ENCODE data around the gene ATXN1. TPM values are rescaled to one million over a fixed set of nuclear protein-coding genes. Genes with fewer than 3 reads are reported as not detected.
A peak's percentile ranks its signal among the peaks of the same experiment; 100 is the strongest.

Gene ATXN1
- total RNA-seq, 1 donor = 48.5 TPM

- Histone ChIP-seq H3K27me3 (ENCODE audit: insufficient read depth, low read length) (no peaks in the 10 kb centered on the region), H3K36me3 (ENCODE audit: insufficient read depth, low read length) (no peaks in the 10 kb centered on the region), H3K79me2 (ENCODE audit: insufficient read depth, low read length) (peaks cover 52% of the 10 kb centered on the region), H3K4me1 (ENCODE audit: insufficient read depth, low read length) (peaks cover 61% of the 10 kb centered on the region), H3K4me2 (ENCODE audit: insufficient read depth, low read length) (no peak overlapping the region), H3K27ac (ENCODE audit: low read depth, low read length) (peak overlapping the region; percentile 98), H2AFZ (ENCODE audit: low read length) (no peak overlapping the region), H3K4me3 (ENCODE audit: insufficient read depth, low read length) (no peak overlapping the region), H3K9me3 (ENCODE audit: low read depth, low read length) (no peaks in the 10 kb centered on the region), H4K20me1 (ENCODE audit: insufficient read depth, low read length) (no peaks in the 10 kb centered on the region)
- no peak for DNase-seq (ENCODE audit: insufficient read length, low spot score, missing footprints)
- peak; percentile 7 for TF ChIP-seq CTCF (IDR thresholded peaks at IDR 0.05; ENCODE audit: extremely low read depth, low read depth, low read length)
Observed at GRCh38 chr6:16739329-16739801, 21.9 kb downstream of the ATXN1 start.

- Histone ChIP-seq H3K4me2 (ENCODE audit: insufficient read depth, low read length) (peak overlapping the region; percentile 61), H3K36me3 (ENCODE audit: insufficient read depth, low read length) (peaks cover 4% of the 10 kb centered on the region), H3K4me1 (ENCODE audit: insufficient read depth, low read length) (peaks cover 61% of the 10 kb centered on the region), H3K27me3 (ENCODE audit: insufficient read depth, low read length) (no peaks in the 10 kb centered on the region), H2AFZ (ENCODE audit: low read length) (no peak overlapping the region), H3K27ac (ENCODE audit: low read depth, low read length) (peak overlapping the region; percentile 98), H3K9me3 (ENCODE audit: low read depth, low read length) (no peaks in the 10 kb centered on the region), H3K4me3 (ENCODE audit: insufficient read depth, low read length) (no peak overlapping the region), H3K79me2 (ENCODE audit: insufficient read depth, low read length) (peaks cover 49% of the 10 kb centered on the region), H4K20me1 (ENCODE audit: insufficient read depth, low read length) (no peaks in the 10 kb centered on the region)
- no peak for TF ChIP-seq CTCF (IDR thresholded peaks at IDR 0.05; ENCODE audit: extremely low read depth, low read depth, low read length)
- DNase-seq (ENCODE audit: insufficient read length, low spot score, missing footprints) = no peak
Observed at GRCh38 chr6:16737925-16738324, 23.3 kb downstream of the ATXN1 start.

- peaks cover 53% of the 10 kb centered on the region for H3K4me1 ChIP-seq (ENCODE audit: insufficient read depth, low read length)
Observed at GRCh38 chr6:16736856-16737775, 24.1 kb downstream of the ATXN1 start.

More at GRCh38 chr6:16736856-16737775, 24.1 kb downstream of the ATXN1 start:
- H4K20me1 ChIP-seq (ENCODE audit: insufficient read depth, low read length) = no peaks in the 10 kb centered on the region
- no peak for DNase-seq (ENCODE audit: insufficient read length, low spot score, missing footprints)
- H3K4me2 ChIP-seq (ENCODE audit: insufficient read depth, low read length) = peak overlapping the region; percentile 61
- no peak overlapping the region for H2AFZ ChIP-seq (ENCODE audit: low read length)
- peaks cover 45% of the 10 kb centered on the region for H3K79me2 ChIP-seq (ENCODE audit: insufficient read depth, low read length)
- no peaks in the 10 kb centered on the region for H3K9me3 ChIP-seq (ENCODE audit: low read depth, low read length)
- peaks cover 4% of the 10 kb centered on the region for H3K36me3 ChIP-seq (ENCODE audit: insufficient read depth, low read length)
- TF ChIP-seq CTCF (IDR thresholded peaks at IDR 0.05; ENCODE audit: extremely low read depth, low read depth, low read length) = no peak
- H3K4me3 ChIP-seq (ENCODE audit: insufficient read depth, low read length) = no peak overlapping the region
- H3K27ac ChIP-seq (ENCODE audit: low read depth, low read length) = peak overlapping the region; percentile 98
- no peaks in the 10 kb centered on the region for H3K27me3 ChIP-seq (ENCODE audit: insufficient read depth, low read length)
